Smooth muscle cell (in vitro differentiated cells): Measurements from ENCODE around the gene TESK2. TPM values are rescaled to one million over a fixed set of nuclear protein-coding genes. Genes with fewer than 3 reads are reported as not detected.

ENCODE experiments used
- DNase-seq: peaks from one replicate; lab custom pipeline; 2025; ENCODE audit not compliant: unreplicated experiment; lab: John Stamatoyannopoulos, UW
- H2AFZ ChIP-seq: fragments of 200-600 bp; sonication (generic); 2 replicates; pipeline ENCODE4 v1.6.0; 2016; ENCODE audit warnings: antibody characterized with exemption, low read depth, mild to moderate bottlenecking
- H3F3A ChIP-seq: fragments of 200-600 bp; sonication (generic); 2 replicates; pipeline ENCODE4 v1.6.0; 2017; ENCODE audit warnings: antibody characterized with exemption, low read depth
- H3K27ac ChIP-seq: fragments of 200-600 bp; sonication (generic); 2 replicates; pipeline ENCODE4 v1.5.1; 2016; ENCODE audit warnings: low read depth, mild to moderate bottlenecking
- H3K27me3 ChIP-seq: fragments of 200-600 bp; sonication (generic); 2 replicates; pipeline ENCODE4 v1.6.1; 2016; ENCODE audit warnings: low read depth, mild to moderate bottlenecking
- H3K36me3 ChIP-seq: fragments of 200-600 bp; sonication (generic); 2 replicates; pipeline ENCODE4 v1.5.1; 2016; ENCODE audit warnings: low read depth
- H3K4me1 ChIP-seq: fragments of 200-600 bp; sonication (generic); 2 replicates; pipeline ENCODE4 v1.5.1; 2016; ENCODE audit warnings: low read depth
- H3K4me2 ChIP-seq: fragments of 200-600 bp; sonication (generic); 2 replicates; pipeline ENCODE4 v1.6.0; 2016; ENCODE audit warnings: mild to moderate bottlenecking
- H3K4me3 ChIP-seq: fragments of 200-600 bp; sonication (generic); 2 replicates; pipeline ENCODE4 v1.5.1; 2016; ENCODE audit warnings: mild to moderate bottlenecking
- H3K79me2 ChIP-seq: fragments of 200-600 bp; sonication (generic); 2 replicates; pipeline ENCODE4 v1.6.0; 2016; ENCODE audit warnings: low read depth, mild to moderate bottlenecking
- H3K9ac ChIP-seq: fragments of 200-600 bp; sonication (generic); 2 replicates; pipeline ENCODE4 v1.6.0; 2016; ENCODE audit warnings: low read depth
- H3K9me3 ChIP-seq: fragments of 200-600 bp; sonication (generic); replicated peaks from 2 replicates; pipeline ENCODE4 v1.5.1; 2016; ENCODE audit warnings: low read depth
- H4K20me1 ChIP-seq: fragments of 200-600 bp; sonication (generic); 2 replicates; pipeline ENCODE4 v1.6.0; 2016; ENCODE audit warnings: low read depth
- CTCF ChIP-seq: fragments of 200-600 bp; sonication (generic); IDR thresholded peaks from 2 replicates; pipeline ENCODE4 v1.5.1; 2017; ENCODE audit warnings: borderline replicate concordance, mild to moderate bottlenecking, antibody characterized with exemption; ENCODE audit not compliant: insufficient read depth, poor library complexity, severe bottlenecking
- WGBS: methylation state at CpG from one replicate; pipeline ENCODE4 v1.1.7; 2016; ENCODE audit warnings: low lambda C conversion rate; 5-methylcytosine and 5-hydroxymethylcytosine counted together
- polyA plus RNA-seq: library from polyadenylated mRNA; unstranded; fragments of >200 nt; fragmentation: Nextera tagmentation; extraction: Ambion mirVana; gene quantifications from 2 replicates; pipeline ENCODE4 v1.2.1, GENCODE V29; 2016
- total RNA-seq: library from RNA; depleted of rRNA; stranded (reverse); fragments of >200 nt; gene quantifications from 2 replicates; pipeline ENCODE4 v1.2.3, GENCODE V29; 2014

Gene TESK2
- total and polyA plus RNA-seq, 2 experiments from 2014 or later = 1.3 to 4.3 TPM

DNA sequence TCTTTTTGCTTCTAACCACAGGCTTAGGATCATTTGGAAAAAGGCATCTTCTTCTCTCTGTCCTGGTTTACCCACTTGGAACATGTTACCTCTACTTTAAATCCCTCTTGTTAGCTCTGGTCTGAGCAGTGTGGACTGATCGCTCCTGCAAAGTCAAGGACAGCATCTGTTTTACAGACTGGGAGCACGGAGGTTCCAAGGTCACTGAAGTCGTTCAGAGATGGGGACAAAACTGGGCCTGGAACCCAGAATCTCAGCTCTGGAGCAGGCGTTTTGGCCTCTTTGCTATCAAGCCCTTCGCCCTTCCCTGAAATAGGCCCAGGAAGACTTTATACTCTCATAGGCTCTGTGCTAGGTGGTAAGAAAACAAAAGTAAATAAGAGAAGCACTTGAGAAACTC is 139.5 kb downstream of the TESK2 start:
- Histone ChIP-seq H3K27me3 (no peaks in the 10 kb centered on the region), H3K4me3 (no peak overlapping the region), H3K4me2 (no peak overlapping the region), H2AFZ (no peak overlapping the region), H3K9me3 (no peaks in the 10 kb centered on the region), H3F3A (no peaks in the 10 kb centered on the region), H3K36me3 (no peaks in the 10 kb centered on the region), H4K20me1 (no peaks in the 10 kb centered on the region), H3K9ac (no peak overlapping the region), H3K27ac (no peak overlapping the region), H3K79me2 (no peaks in the 10 kb centered on the region), H3K4me1 (no peaks in the 10 kb centered on the region)
- TF ChIP-seq CTCF = no peak
- 89% methylated on average over 5 of the region's 5 CpGs for WGBS
- DNase-seq = no peak

DNA sequence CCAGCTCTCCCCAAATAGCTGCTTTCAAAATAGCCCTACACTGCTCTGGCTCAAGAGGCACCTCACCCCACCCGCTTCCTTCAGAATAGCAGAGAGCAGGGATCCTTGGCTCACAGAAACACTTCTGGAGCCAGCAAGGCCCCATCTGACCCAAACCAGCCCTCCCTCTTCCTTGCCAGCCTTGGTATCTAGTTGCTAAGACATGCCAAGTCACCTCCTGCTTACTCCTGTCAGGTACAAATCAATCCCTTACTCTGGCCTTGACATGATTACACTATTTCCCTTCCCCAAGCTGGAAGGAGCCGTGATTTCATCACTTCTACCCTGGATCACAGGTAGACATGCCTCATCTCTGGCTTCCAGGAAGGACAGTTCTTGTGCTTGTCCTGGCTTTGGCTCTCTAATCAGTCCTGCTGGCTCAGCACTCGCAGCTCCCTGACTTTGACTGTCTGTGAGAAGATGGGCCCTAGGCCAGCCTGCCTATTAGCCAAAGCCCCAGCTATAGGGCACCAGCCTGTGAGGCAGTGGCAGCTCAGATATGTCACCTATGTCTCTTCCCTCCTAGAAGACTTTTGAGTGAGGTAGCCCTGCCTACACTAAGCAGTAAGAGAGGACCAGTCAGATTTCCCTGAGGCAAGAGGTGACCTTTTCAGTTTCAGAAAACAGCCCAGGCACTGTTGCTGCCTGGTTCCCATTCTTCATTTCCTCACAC is 141.8 kb downstream of the TESK2 start:
- H3F3A ChIP-seq = no peaks in the 10 kb centered on the region
- H3K4me2 ChIP-seq = no peak overlapping the region
- WGBS = 91% methylated on average over 3 of the region's 3 CpGs
- DNase-seq = no peak
- TF ChIP-seq CTCF = no peak
- no peak overlapping the region for H3K4me3 ChIP-seq
- no peaks in the 10 kb centered on the region for H3K27me3 ChIP-seq
- no peaks in the 10 kb centered on the region for H3K36me3 ChIP-seq
- H3K4me1 ChIP-seq = no peaks in the 10 kb centered on the region
- H3K79me2 ChIP-seq = no peaks in the 10 kb centered on the region
- H4K20me1 ChIP-seq = no peaks in the 10 kb centered on the region
- no peak overlapping the region for H2AFZ ChIP-seq
- no peaks in the 10 kb centered on the region for H3K9me3 ChIP-seq
- H3K27ac ChIP-seq = peak overlapping the region; percentile 62
- no peak overlapping the region for H3K9ac ChIP-seq

GRCh38 chr1:45348609-45348965 is 142.4 kb downstream of the TESK2 start:
- Histone ChIP-seq H3K79me2 (no peaks in the 10 kb centered on the region), H3K27ac (peak overlapping the region; percentile 62), H3K27me3 (no peaks in the 10 kb centered on the region), H4K20me1 (no peaks in the 10 kb centered on the region), H3F3A (no peaks in the 10 kb centered on the region), H2AFZ (no peak overlapping the region), H3K4me3 (no peak overlapping the region), H3K4me1 (no peaks in the 10 kb centered on the region), H3K9ac (no peak overlapping the region), H3K4me2 (no peak overlapping the region), H3K36me3 (no peaks in the 10 kb centered on the region), H3K9me3 (no peaks in the 10 kb centered on the region)
- no peak for TF ChIP-seq CTCF
- WGBS = 67% methylated on average over 1 of the region's 1 CpG
- DNase-seq = no peak

GRCh38 chr1:45348020-45348419 is 142.9 kb downstream of the TESK2 start:
- no peaks in the 10 kb centered on the region for H3K36me3 ChIP-seq
- no peak overlapping the region for H3K9ac ChIP-seq
- no peaks in the 10 kb centered on the region for H3K9me3 ChIP-seq
- H3K79me2 ChIP-seq = no peaks in the 10 kb centered on the region
- no peaks in the 10 kb centered on the region for H3K27me3 ChIP-seq
- 83% methylated on average over 2 of the region's 2 CpGs for WGBS
- H3K4me3 ChIP-seq = no peak overlapping the region
- peak overlapping the region; percentile 62 for H3K27ac ChIP-seq
- H3K4me2 ChIP-seq = no peak overlapping the region
- no peak for DNase-seq
- H3K4me1 ChIP-seq = no peaks in the 10 kb centered on the region
- H3F3A ChIP-seq = no peaks in the 10 kb centered on the region
- H2AFZ ChIP-seq = no peak overlapping the region
- no peaks in the 10 kb centered on the region for H4K20me1 ChIP-seq
- TF ChIP-seq CTCF = no peak
